Adrenal gland (tissue), 5 donors: ENCODE data around the gene UBAC2.

Source experiments
- POLR2A ChIP-seq, 2 donors: fragments of 450-650 bp; IDR thresholded peaks; one replicate each; pipeline ENCODE4 v1.6.1; 2017; ENCODE audit warnings: antibody characterized with exemption in 2 of 2, mild to moderate bottlenecking in 2 of 2, moderate library complexity in 1 of 2
- TF ChIP-seq, protein P1 (sequence below), 6 experiments: fragments of 450-650 bp in 4 of 6; fragments of 200-600 bp in 2 of 6; sonication (generic) in 1 of 6; IDR thresholded peaks; 1 replicate in 5 of 6; 2 replicates in 1 of 6; pipeline versions ENCODE4 v1.5.1 to v1.8.0; 2016 to 2021; ENCODE audit warnings: antibody characterized with exemption in 6 of 6, mild to moderate bottlenecking in 2 of 6, moderate library complexity in 1 of 6
- donor health status: DM: no; HTN: no; CAD: no.

DNA sequence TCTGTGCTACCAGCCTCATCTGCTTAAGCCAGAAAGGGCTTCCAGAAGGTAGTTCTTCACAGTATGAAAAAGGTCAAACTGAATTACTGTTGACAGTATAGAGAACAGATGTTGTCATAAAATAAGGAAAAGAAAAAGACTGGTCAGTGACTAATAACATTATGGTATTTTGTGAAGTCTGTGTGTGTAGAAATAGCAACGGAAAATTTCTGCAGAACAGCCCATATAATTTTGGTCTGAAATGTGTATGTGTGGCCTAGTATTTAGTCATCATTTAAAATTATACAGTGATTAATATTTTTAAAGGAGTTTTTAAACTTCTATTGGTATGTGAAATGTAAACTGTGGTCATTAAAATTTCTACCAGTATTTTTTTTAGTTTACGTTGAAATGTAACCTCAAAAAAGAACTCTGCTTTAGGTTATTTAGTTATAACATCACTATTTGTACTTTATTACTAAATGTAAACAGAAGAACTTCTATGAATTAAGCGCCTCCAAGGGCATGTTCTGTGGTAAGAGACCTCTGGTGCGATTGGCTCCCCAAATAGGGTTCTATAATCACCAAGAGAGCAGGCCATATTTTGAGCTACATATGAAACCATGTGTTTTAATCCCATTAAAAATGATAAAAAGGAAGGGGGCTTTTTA lies 109.9 kb downstream of the UBAC2 start:
- TF ChIP-seq, protein P1, sequence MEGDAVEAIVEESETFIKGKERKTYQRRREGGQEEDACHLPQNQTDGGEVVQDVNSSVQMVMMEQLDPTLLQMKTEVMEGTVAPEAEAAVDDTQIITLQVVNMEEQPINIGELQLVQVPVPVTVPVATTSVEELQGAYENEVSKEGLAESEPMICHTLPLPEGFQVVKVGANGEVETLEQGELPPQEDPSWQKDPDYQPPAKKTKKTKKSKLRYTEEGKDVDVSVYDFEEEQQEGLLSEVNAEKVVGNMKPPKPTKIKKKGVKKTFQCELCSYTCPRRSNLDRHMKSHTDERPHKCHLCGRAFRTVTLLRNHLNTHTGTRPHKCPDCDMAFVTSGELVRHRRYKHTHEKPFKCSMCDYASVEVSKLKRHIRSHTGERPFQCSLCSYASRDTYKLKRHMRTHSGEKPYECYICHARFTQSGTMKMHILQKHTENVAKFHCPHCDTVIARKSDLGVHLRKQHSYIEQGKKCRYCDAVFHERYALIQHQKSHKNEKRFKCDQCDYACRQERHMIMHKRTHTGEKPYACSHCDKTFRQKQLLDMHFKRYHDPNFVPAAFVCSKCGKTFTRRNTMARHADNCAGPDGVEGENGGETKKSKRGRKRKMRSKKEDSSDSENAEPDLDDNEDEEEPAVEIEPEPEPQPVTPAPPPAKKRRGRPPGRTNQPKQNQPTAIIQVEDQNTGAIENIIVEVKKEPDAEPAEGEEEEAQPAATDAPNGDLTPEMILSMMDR (IDR thresholded peaks at IDR 0.05), result no peak
- TF ChIP-seq POLR2A (IDR thresholded peaks at IDR 0.05), result no peak
